HG03571 (cell line): ENCODE results near the gene OR6Q1.
"Not testable (repeated sequence)": the region's sequence is repeated elsewhere in the genome, so short reads cannot be mapped to it uniquely, and the experiment has no call there.

ENCODE experiments used
- ATAC-seq: cut with Tn5 transposase; IDR thresholded peaks from one replicate; pipeline ENCODE4 v1.9.1; 2021; ENCODE audit not compliant: unreplicated experiment

Gene OR6Q1

GRCh38 chr11:58030653-58031052 lies at the start of gene OR6Q1:
Gene OR6Q1, plus strand, starts transcription at chr11:58030953. Its CDS starts 0 bp downstream, at chr11:58030953.
- no peak for ATAC-seq

GRCh38 chr11:57981536-57981935 lies 49.2 kb upstream of the OR6Q1 start:
- ATAC-seq: no peak

- ATAC-seq: no peak
These were observed 48.0 kb upstream of the OR6Q1 start for GRCh38 chr11:57982776-57983175.

- no peak for ATAC-seq
These were observed 47.6 kb upstream of the OR6Q1 start for GRCh38 chr11:57983191-57983590.

GRCh38 chr11:57999523-57999922 lies 31.2 kb upstream of the OR6Q1 start:
- not testable (repeated sequence) for ATAC-seq

- ATAC-seq: not testable (repeated sequence)
These were observed 30.7 kb upstream of the OR6Q1 start for GRCh38 chr11:58000021-58000420.

- ATAC-seq: no peak
These were observed 30.1 kb upstream of the OR6Q1 start for GRCh38 chr11:58000699-58001098.

- ATAC-seq: no peak
These were observed 27.7 kb upstream of the OR6Q1 start for GRCh38 chr11:58003036-58003435.

GRCh38 chr11:58003591-58003990 lies 27.2 kb upstream of the OR6Q1 start:
- ATAC-seq: no peak

- no peak for ATAC-seq
These were observed 26.1 kb upstream of the OR6Q1 start for GRCh38 chr11:58004664-58005063.

- no peak for ATAC-seq
These were observed 23.8 kb upstream of the OR6Q1 start for GRCh38 chr11:58006940-58007339.

GRCh38 chr11:58011771-58012170 lies 19.0 kb upstream of the OR6Q1 start:
- no peak for ATAC-seq

- no peak for ATAC-seq
These were observed 7.3 kb upstream of the OR6Q1 start, which contains the start of gene OR9Q1 for GRCh38 chr11:58023435-58023931. Gene OR9Q1, plus strand, starts transcription at chr11:58023881. Its CDS starts 155,564 bp downstream, at chr11:58179445.

GRCh38 chr11:58024601-58025091 lies 6.1 kb upstream of the OR6Q1 start:
- no peak for ATAC-seq

- no peak for ATAC-seq
These were observed 3.4 kb upstream of the OR6Q1 start for GRCh38 chr11:58027341-58027740.

GRCh38 chr11:58028687-58029411 lies 1.9 kb upstream of the OR6Q1 start:
- no peak for ATAC-seq

GRCh38 chr11:58034471-58034870 lies 3.7 kb downstream of the OR6Q1 start:
- ATAC-seq: no peak

GRCh38 chr11:58039589-58039988 lies 8.8 kb downstream of the OR6Q1 start:
- ATAC-seq: no peak

GRCh38 chr11:58043379-58043778 lies 12.6 kb downstream of the OR6Q1 start:
- ATAC-seq: no peak

- no peak for ATAC-seq
These were observed 15.5 kb downstream of the OR6Q1 start for GRCh38 chr11:58046231-58046630.

- ATAC-seq: no peak
These were observed 17.1 kb downstream of the OR6Q1 start for GRCh38 chr11:58047818-58048217.

GRCh38 chr11:58055806-58056401 lies 25.2 kb downstream of the OR6Q1 start:
- no peak for ATAC-seq
